Cardiac muscle cell (in vitro differentiated cells and primary cell): Measurements from ENCODE around the gene BCL10. TPM values are rescaled to one million over a fixed set of nuclear protein-coding genes. Genes with fewer than 3 reads are reported as not detected.

ENCODE experiments used
- DNase-seq, 2 donors: peaks; one replicate each; pipeline versions ENCODE4 v3.0.0 to v3.0.0-alpha.2; 2010 to 2017; ENCODE audit warnings: low read depth in 1 of 2, low spot score in 1 of 2
- H3K27ac ChIP-seq: fragments of 200-600 bp; sonication (generic); 2 replicates; pipeline ENCODE4 v1.5.1; 2016
- H3K27me3 ChIP-seq: fragments of 200-600 bp; sonication (generic); 2 replicates; pipeline ENCODE4 v1.6.0; 2016; ENCODE audit warnings: control low read depth
- H3K36me3 ChIP-seq: fragments of 200-600 bp; sonication (generic); 2 replicates; pipeline ENCODE4 v1.5.1; 2016; ENCODE audit warnings: control low read depth
- H3K4me1 ChIP-seq: fragments of 200-600 bp; sonication (generic); 2 replicates; pipeline ENCODE4 v1.8.1; 2017; ENCODE audit warnings: low read depth, mild to moderate bottlenecking, mixed run types
- H3K4me3 ChIP-seq: fragments of 200-600 bp; sonication (generic); 2 replicates; pipeline ENCODE4 v1.5.1; 2016; ENCODE audit warnings: mild to moderate bottlenecking
- H3K9me3 ChIP-seq: fragments of 200-600 bp; sonication (generic); 2 replicates; pipeline ENCODE4 v1.5.1; 2017; ENCODE audit warnings: low read depth, mild to moderate bottlenecking, control low read depth
- CTCF ChIP-seq: IDR thresholded peaks from 2 replicates; pipeline ENCODE4 v1.5.1; 2012; ENCODE audit warnings: low read depth, mild to moderate bottlenecking, low read length
- polyA plus RNA-seq: library from polyadenylated mRNA; unstranded; fragments of >200 nt; fragmentation: Nextera tagmentation; extraction: Ambion mirVana; gene quantifications from 2 replicates; pipeline ENCODE4 v1.2.1, GENCODE V29; 2016
- total RNA-seq: library from RNA; depleted of rRNA; stranded (reverse); fragments of >200 nt; gene quantifications from 2 replicates; pipeline ENCODE4 v1.2.3, GENCODE V29; 2016

The BCL10 gene
- total and polyA plus RNA-seq, 2 experiments from 2014 or later: 11.7 to 12.8 TPM

- H3K27ac ChIP-seq: peak overlapping the region; percentile 89
- peaks cover 2% of the 10 kb centered on the region for H3K36me3 ChIP-seq
- no peaks in the 10 kb centered on the region for H3K27me3 ChIP-seq
- H3K4me1 ChIP-seq: peaks cover 5% of the 10 kb centered on the region
- no peak for DNase-seq
- TF ChIP-seq CTCF: no peak
- H3K9me3 ChIP-seq: no peaks in the 10 kb centered on the region
- H3K4me3 ChIP-seq: peak overlapping the region; percentile 76
Observed at GRCh38 chr1:85275701-85276214, 674 bp downstream of the BCL10 start.

GRCh38 chr1:85274969-85275453, 1.4 kb downstream of the BCL10 start:
- peaks cover 9% of the 10 kb centered on the region for H3K36me3 ChIP-seq
- DNase-seq: peak in 1 of 2 donors; percentile 70
- TF ChIP-seq CTCF: no peak
- H3K4me1 ChIP-seq: peaks cover 5% of the 10 kb centered on the region
- no peaks in the 10 kb centered on the region for H3K9me3 ChIP-seq
- H3K27me3 ChIP-seq: no peaks in the 10 kb centered on the region
- H3K4me3 ChIP-seq: peak overlapping the region; percentile 76
- H3K27ac ChIP-seq: no peak overlapping the region

GRCh38 chr1:85273397-85273796, 3.0 kb downstream of the BCL10 start:
- no peak for TF ChIP-seq CTCF
- H3K4me1 ChIP-seq: peaks cover 5% of the 10 kb centered on the region
- no peak overlapping the region for H3K4me3 ChIP-seq
- no peak for DNase-seq
- no peak overlapping the region for H3K27ac ChIP-seq
- H3K36me3 ChIP-seq: peaks cover 21% of the 10 kb centered on the region
- H3K27me3 ChIP-seq: no peaks in the 10 kb centered on the region
- H3K9me3 ChIP-seq: no peaks in the 10 kb centered on the region

GRCh38 chr1:85268801-85269585, 7.4 kb downstream of the BCL10 start:
- TF ChIP-seq CTCF: no peak
- DNase-seq: no peak
- no peaks in the 10 kb centered on the region for H3K4me1 ChIP-seq
- peaks cover 39% of the 10 kb centered on the region for H3K36me3 ChIP-seq
- H3K4me3 ChIP-seq: no peak overlapping the region
- H3K27me3 ChIP-seq: no peaks in the 10 kb centered on the region
- no peak overlapping the region for H3K27ac ChIP-seq
- no peaks in the 10 kb centered on the region for H3K9me3 ChIP-seq

GRCh38 chr1:85267313-85267712, 9.1 kb downstream of the BCL10 start:
- no peak for TF ChIP-seq CTCF
- peaks cover 39% of the 10 kb centered on the region for H3K36me3 ChIP-seq
- no peaks in the 10 kb centered on the region for H3K27me3 ChIP-seq
- H3K4me3 ChIP-seq: no peak overlapping the region
- DNase-seq: no peak
- no peaks in the 10 kb centered on the region for H3K9me3 ChIP-seq
- no peaks in the 10 kb centered on the region for H3K4me1 ChIP-seq
- H3K27ac ChIP-seq: no peak overlapping the region
